Measurements from ENCODE around the gene RHBDL1.

Gene RHBDL1

DNA sequence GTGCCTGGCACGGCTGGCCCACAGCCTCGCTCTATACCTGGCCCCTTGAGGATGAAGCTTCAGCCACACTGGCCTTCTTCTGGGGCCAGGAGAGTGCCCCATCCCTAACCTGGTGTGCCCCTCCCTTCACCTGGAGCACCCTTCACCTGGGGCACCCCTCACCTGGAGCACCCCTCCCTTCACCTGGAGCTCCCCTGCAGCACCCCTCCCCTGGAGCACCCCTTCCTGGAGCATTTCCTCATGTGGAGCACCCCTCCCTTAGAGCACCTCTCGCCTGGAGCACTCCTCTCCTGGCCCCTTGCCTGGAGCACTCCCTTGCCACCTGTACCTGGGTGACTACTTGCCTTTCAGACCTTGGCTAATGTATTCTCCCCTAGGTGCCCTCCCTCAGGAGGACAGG, 32.5 kb downstream of the RHBDL1 start:
- H3K4me3 ChIP-seq: no peak overlapping the region
- TF ChIP-seq, protein P1, sequence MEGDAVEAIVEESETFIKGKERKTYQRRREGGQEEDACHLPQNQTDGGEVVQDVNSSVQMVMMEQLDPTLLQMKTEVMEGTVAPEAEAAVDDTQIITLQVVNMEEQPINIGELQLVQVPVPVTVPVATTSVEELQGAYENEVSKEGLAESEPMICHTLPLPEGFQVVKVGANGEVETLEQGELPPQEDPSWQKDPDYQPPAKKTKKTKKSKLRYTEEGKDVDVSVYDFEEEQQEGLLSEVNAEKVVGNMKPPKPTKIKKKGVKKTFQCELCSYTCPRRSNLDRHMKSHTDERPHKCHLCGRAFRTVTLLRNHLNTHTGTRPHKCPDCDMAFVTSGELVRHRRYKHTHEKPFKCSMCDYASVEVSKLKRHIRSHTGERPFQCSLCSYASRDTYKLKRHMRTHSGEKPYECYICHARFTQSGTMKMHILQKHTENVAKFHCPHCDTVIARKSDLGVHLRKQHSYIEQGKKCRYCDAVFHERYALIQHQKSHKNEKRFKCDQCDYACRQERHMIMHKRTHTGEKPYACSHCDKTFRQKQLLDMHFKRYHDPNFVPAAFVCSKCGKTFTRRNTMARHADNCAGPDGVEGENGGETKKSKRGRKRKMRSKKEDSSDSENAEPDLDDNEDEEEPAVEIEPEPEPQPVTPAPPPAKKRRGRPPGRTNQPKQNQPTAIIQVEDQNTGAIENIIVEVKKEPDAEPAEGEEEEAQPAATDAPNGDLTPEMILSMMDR (IDR thresholded peaks at IDR 0.05): no peak
- DNase-seq: no peak
- H3K27me3 ChIP-seq: peaks cover 0 to 92% of the 10 kb centered on the region in 2 donors
- intact Hi-C loops (cut with DNase I; ENCODE audit: low total_unique reads): no loop called here
- peaks cover 0 to 39% (median 20%) of the 10 kb centered on the region in 4 donors for H3K4me1 ChIP-seq
- H3K9me3 ChIP-seq: no peaks in the 10 kb centered on the region
- no peak overlapping the region for H3K27ac ChIP-seq
- no peaks in the 10 kb centered on the region for H3K36me3 ChIP-seq

DNA sequence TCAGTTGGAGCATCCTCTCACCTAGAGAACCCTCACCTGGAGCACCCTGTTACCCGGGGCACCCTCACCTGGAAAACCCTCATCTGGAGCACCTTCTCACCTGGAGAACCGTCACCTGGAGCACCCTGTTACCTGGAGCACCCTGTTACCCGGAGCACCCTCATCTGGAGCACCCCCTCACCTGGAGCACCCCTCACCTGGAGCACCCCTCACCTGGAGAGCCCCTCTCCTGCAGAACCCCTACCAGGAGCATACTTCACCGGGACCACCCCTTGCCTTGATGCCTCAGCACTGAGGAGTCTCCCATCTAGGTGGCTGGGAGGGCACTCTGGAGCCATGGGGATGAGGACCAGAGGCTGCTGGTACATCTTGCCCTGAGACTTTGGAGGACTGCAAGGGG, 33.5 kb downstream of the RHBDL1 start:
- DNase-seq: no peak
- H3K9me3 ChIP-seq: no peaks in the 10 kb centered on the region
- no peaks in the 10 kb centered on the region for H3K36me3 ChIP-seq
- no peak overlapping the region for H3K4me3 ChIP-seq
- TF ChIP-seq, protein P1 (IDR thresholded peaks at IDR 0.05): no peak
- H3K27ac ChIP-seq: no peak overlapping the region
- H3K4me1 ChIP-seq: peaks cover 0 to 39% (median 20%) of the 10 kb centered on the region in 4 donors
- peaks cover 0 to 82% of the 10 kb centered on the region in 2 donors for H3K27me3 ChIP-seq
- intact Hi-C loops (cut with DNase I; ENCODE audit: low total_unique reads): no loop called here

DNA sequence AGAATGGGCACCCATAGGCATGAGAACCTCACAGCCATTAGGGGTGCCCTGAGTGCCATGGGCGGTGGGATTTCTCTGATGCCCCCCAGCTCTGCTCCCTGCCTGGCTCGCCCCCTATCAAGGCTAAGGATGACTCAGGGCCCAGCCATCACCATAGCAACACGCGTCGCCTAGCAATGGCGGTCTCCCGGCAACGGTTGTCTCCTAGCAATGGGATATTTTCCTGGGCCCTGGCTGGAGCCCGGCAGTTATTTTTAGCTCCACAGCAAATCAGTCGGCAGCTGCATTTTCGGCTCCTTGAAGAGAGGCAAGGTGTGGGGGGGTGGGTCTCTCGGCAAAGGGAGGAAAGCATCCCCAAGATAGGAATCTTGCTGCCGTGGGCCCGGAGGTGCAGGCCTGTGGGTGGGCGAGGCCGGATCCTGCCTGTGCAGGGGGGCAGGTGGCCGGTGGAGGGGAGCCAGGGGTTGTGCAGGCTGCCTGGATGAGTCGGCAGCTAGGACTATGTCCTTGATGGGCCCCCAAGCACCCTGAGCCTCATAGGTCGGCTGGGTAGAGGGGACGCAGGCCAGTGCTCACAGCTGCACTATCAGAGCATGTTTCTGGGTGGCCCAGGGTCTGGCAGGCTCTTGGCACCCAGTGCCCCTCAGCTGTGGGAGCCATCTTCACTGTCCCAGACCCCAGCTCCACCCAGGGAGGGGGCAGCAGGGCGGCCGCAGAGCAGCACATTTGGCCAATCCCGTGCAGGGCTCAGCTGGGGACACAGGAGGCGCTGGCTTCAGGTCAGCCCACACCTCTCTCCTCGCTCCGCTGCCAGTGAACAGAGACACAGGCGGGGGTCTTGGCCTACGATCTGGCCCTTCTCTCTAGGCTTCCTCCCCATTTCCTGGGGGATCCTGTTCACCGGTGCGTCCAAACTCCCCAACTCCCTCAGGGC, 34.4 kb downstream of the RHBDL1 start:
- DNase-seq: no peak
- Histone ChIP-seq H3K4me3 (no peak overlapping the region), H3K9me3 (no peaks in the 10 kb centered on the region), H3K27ac (no peak overlapping the region), H3K27me3 (peaks cover 0 to 78% of the 10 kb centered on the region in 2 donors), H3K4me1 (peaks cover 0 to 43% (median 25%) of the 10 kb centered on the region in 4 donors), H3K36me3 (no peaks in the 10 kb centered on the region)
- intact Hi-C loops (cut with DNase I; ENCODE audit: low total_unique reads): loop anchor here (5.0 kb wide), 1 partner anchor 347 kb away; no protein-coding TSS in a partner anchor
- TF ChIP-seq, protein P1 (IDR thresholded peaks at IDR 0.05): no peak

DNA sequence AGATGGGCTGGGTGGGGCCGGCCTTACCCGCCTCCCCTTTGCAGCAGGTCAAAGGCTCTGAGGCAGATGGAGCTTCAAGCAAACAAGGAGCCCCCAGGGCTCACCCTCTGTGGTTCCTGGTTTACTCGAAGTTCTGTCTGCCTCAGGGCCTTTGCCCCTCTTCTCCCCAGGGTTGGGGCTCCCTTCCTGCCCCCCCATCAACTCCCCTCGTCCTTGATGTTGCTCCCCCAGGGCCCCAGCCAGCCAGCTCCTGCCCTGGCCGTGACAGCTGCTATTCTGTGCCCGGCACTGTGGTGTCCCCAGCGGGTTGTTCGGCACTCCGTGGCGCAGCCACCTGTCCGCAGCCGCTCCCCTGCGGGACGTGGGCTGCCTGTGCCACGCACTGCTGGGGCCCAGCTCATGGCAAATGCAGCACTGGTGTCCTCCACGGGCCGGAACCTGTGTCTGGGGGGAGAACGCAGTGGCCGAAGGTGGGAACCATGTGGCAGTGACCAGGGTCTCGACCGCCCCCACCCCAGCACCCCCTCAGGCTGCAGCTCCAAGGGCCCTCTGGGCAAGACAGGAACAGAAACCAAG, 35.1 kb downstream of the RHBDL1 start:
- no peak overlapping the region for H3K4me3 ChIP-seq
- intact Hi-C loops (cut with DNase I; ENCODE audit: low total_unique reads): loop anchor here (5.0 kb wide), 1 partner anchor 347 kb away; no protein-coding TSS in a partner anchor
- H3K9me3 ChIP-seq: no peaks in the 10 kb centered on the region
- no peak for DNase-seq
- TF ChIP-seq, protein P1 (IDR thresholded peaks at IDR 0.05): no peak
- peaks cover 0 to 71% of the 10 kb centered on the region in 2 donors for H3K27me3 ChIP-seq
- peaks cover 0 to 40% (median 25%) of the 10 kb centered on the region in 4 donors for H3K4me1 ChIP-seq
- H3K27ac ChIP-seq: no peak overlapping the region
- no peaks in the 10 kb centered on the region for H3K36me3 ChIP-seq

DNA sequence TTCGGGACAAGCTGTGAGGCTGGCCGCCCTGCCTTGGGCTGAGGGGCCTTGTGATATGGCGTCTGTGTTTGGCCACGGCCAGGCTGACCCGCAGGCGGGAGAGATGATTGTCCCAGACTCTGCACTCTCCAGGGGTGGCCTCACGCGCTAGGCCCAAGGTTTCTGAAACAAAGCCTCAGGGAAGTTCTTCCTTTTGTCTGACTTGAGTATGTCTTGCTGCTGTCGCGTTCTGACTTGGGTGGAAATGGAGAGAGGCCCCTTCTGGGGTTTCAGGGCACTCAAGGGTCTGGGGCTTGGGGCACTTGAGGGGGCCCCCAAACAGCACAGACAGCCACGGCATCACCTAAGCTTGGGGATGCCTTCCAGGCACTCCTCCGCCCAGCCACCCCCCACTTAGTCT, 35.6 kb downstream of the RHBDL1 start:
- peaks cover 0 to 72% of the 10 kb centered on the region in 2 donors for H3K27me3 ChIP-seq
- intact Hi-C loops (cut with DNase I; ENCODE audit: low total_unique reads): loop anchor here (5.0 kb wide), 1 partner anchor 346 kb away; no protein-coding TSS in a partner anchor
- DNase-seq: no peak
- H3K4me1 ChIP-seq: peaks cover 0 to 43% (median 27%) of the 10 kb centered on the region in 4 donors
- no peaks in the 10 kb centered on the region for H3K9me3 ChIP-seq
- H3K27ac ChIP-seq: no peak overlapping the region
- H3K4me3 ChIP-seq: no peak overlapping the region
- no peaks in the 10 kb centered on the region for H3K36me3 ChIP-seq
- TF ChIP-seq, protein P1 (IDR thresholded peaks at IDR 0.05): no peak

Data from tibial artery (tissue), 4 donors.